GM18519 (cell line): Measurements from ENCODE around the gene PTGER1.
"Not testable (repeated sequence)": the region's sequence is repeated elsewhere in the genome, so short reads cannot be mapped to it uniquely, and the experiment has no call there.

Experiments used
- ATAC-seq: cut with Tn5 transposase; IDR thresholded peaks from one replicate; pipeline ENCODE4 v1.9.1; 2021; ENCODE audit warnings: mild to moderate bottlenecking, moderate library complexity; ENCODE audit not compliant: unreplicated experiment, low FRiP score

The PTGER1 gene

GRCh38 chr19:14475251-14476073 lies at the start of gene PTGER1:
Gene PTGER1, minus strand, starts transcription at chr19:14475354. Its CDS starts 1,034 bp downstream, at chr19:14474320.
- ATAC-seq = no peak

- no peak for ATAC-seq
Measured at GRCh38 chr19:14520543-14520942, 45.4 kb upstream of the PTGER1 start.

- no peak for ATAC-seq
Measured at GRCh38 chr19:14519860-14520407, 44.8 kb upstream of the PTGER1 start.

GRCh38 chr19:14519245-14519859 lies 44.2 kb upstream of the PTGER1 start:
- no peak for ATAC-seq

GRCh38 chr19:14517840-14518505 lies 42.8 kb upstream of the PTGER1 start, which contains the start of gene DNAJB1:
Gene DNAJB1, minus strand, starts transcription at chr19:14518397. Its CDS starts 48 bp downstream, at chr19:14518349.
- ATAC-seq = peak; percentile 38

- no peak for ATAC-seq
Measured at GRCh38 chr19:14517446-14517839, 42.3 kb upstream of the PTGER1 start.

- ATAC-seq = no peak
Measured at GRCh38 chr19:14516746-14517438, 41.7 kb upstream of the PTGER1 start.

- no peak for ATAC-seq
Measured at GRCh38 chr19:14516048-14516534, 40.9 kb upstream of the PTGER1 start.

- ATAC-seq = no peak
Measured at GRCh38 chr19:14515501-14516047, 40.4 kb upstream of the PTGER1 start.

- ATAC-seq = no peak
Measured at GRCh38 chr19:14514215-14514863, 39.2 kb upstream of the PTGER1 start.

- no peak for ATAC-seq
Measured at GRCh38 chr19:14512406-14512961, 37.3 kb upstream of the PTGER1 start.

- no peak for ATAC-seq
Measured at GRCh38 chr19:14511229-14511593, 36.1 kb upstream of the PTGER1 start.

GRCh38 chr19:14510311-14511228 lies 35.4 kb upstream of the PTGER1 start:
- ATAC-seq = no peak

GRCh38 chr19:14507704-14508542 lies 32.8 kb upstream of the PTGER1 start:
- ATAC-seq = no peak

GRCh38 chr19:14505488-14506239 lies 30.5 kb upstream of the PTGER1 start:
- no peak for ATAC-seq

- ATAC-seq = not testable (repeated sequence)
Measured at GRCh38 chr19:14504575-14504974, 29.4 kb upstream of the PTGER1 start.

- no peak for ATAC-seq
Measured at GRCh38 chr19:14503285-14503684, 28.1 kb upstream of the PTGER1 start.
